GM12878 (cell line): ENCODE measurements around the gene SEC31B. TPM values are rescaled to one million over a fixed set of nuclear protein-coding genes. Genes with fewer than 3 reads are reported as not detected.
A peak's percentile ranks its signal among the peaks of the same experiment; 100 is the strongest.

Experiments used
- ATAC-seq: fragments of 200-7000 bp; cut with Tn5 transposase; 3 replicates; pipeline ENCODE4 v1.9.1; 2020; ENCODE audit warnings: mild to moderate bottlenecking, moderate library complexity
- BruUV-seq: library from RNA; stranded (reverse); fragments of 400-500 nt; replicated peaks from 2 replicates; lab custom pipeline; 2021; lab: Mats Ljungman, UMichigan
- CTCF ChIA-PET: fragments of 300-600 bp; sonication (Branson Sonifier 250); formaldehyde crosslinking; extraction: SDS; loops from one replicate; lab custom pipeline; 2021; ENCODE audit warnings: inconsistent platforms; lab: Yijun Ruan, JAX
- POLR2A ChIA-PET: fragments of 350-600 bp; formaldehyde crosslinking; extraction: SDS; loops from one replicate; lab custom pipeline; 2021; ENCODE audit warnings: inconsistent platforms; lab: Charles Lee
- RAD21 ChIA-PET: fragments of 300-600 bp; sonication (Branson Sonifier 250); formaldehyde crosslinking; loops from one replicate; lab custom pipeline; 2023; ENCODE audit warnings: antibody characterized with exemption; ENCODE audit not compliant: unreplicated experiment; lab: Charles Lee
- SMC1A ChIA-PET: fragments of 300-600 bp; sonication (Branson Sonifier 250); formaldehyde crosslinking; loops from one replicate; lab custom pipeline; 2023; ENCODE audit not compliant: unreplicated experiment, uncharacterized antibody; lab: Charles Lee
- DNase-seq: peaks from one replicate; pipeline ENCODE4 v3.0.0-alpha.2; 2011; ENCODE audit warnings: low read depth, low spot score
- FAIRE-seq: peaks from 3 replicates; lab custom pipeline; 2011; peaks lifted over from hg19 to GRCh38; lab: Jason Lieb, UNC
- H2AFZ ChIP-seq: 2 replicates; pipeline ENCODE4 v1.6.0; 2011; ENCODE audit warnings: low read depth, low read length, control low read depth; ENCODE audit not compliant: control insufficient read depth
- H3K27ac ChIP-seq: 2 replicates; pipeline ENCODE4 v1.5.1; 2011; ENCODE audit warnings: control low read depth; ENCODE audit not compliant: control insufficient read depth, insufficient read depth
- H3K27me3 ChIP-seq, 2 experiments: replicated peaks in 1 of 2; 2 replicates each; pipeline versions ENCODE4 v1.6.0 to v1.6.1; 2011; ENCODE audit warnings: low read length in 1 of 2; ENCODE audit not compliant: control insufficient read depth in 2 of 2, insufficient read depth in 2 of 2
- H3K36me3 ChIP-seq, 2 experiments: 2 replicates each; pipeline ENCODE4 v1.5.1; 2011; ENCODE audit warnings: low read length in 1 of 2; ENCODE audit not compliant: control insufficient read depth in 2 of 2, insufficient read depth in 2 of 2
- H3K4me1 ChIP-seq: 2 replicates; pipeline ENCODE4 v1.6.1; 2011; ENCODE audit warnings: mild to moderate bottlenecking, low read length, moderate library complexity, mixed read lengths; ENCODE audit not compliant: control insufficient read depth, insufficient read depth
- H3K4me2 ChIP-seq: 2 replicates; pipeline ENCODE4 v1.6.0; 2011; ENCODE audit warnings: control low read depth; ENCODE audit not compliant: control insufficient read depth, insufficient read depth
- H3K4me3 ChIP-seq: fragments of 200-600 bp; sonication (generic); 2 replicates; pipeline ENCODE4 v1.5.1; 2016
- H3K79me2 ChIP-seq: 2 replicates; pipeline ENCODE4 v1.6.0; 2011; ENCODE audit warnings: low read length; ENCODE audit not compliant: control insufficient read depth, insufficient read depth
- H3K9ac ChIP-seq: 2 replicates; pipeline ENCODE4 v1.8.0; 2011; ENCODE audit warnings: low read length, control low read depth, mixed read lengths; ENCODE audit not compliant: control insufficient read depth, insufficient read depth
- H3K9me3 ChIP-seq: replicated peaks from 3 replicates; pipeline ENCODE4 v1.5.1; 2011; ENCODE audit warnings: mild to moderate bottlenecking, low read length; ENCODE audit not compliant: control insufficient read depth, insufficient read depth
- H4K20me1 ChIP-seq: 2 replicates; pipeline ENCODE4 v1.6.0; 2011; ENCODE audit not compliant: control insufficient read depth, insufficient read depth
- ASH2L ChIP-seq: fragments of 300-600, 200-600 bp; sonication (generic); IDR thresholded peaks from 2 replicates; pipeline ENCODE4 v1.6.1; 2017; ENCODE audit warnings: low read depth, mild to moderate bottlenecking, borderline replicate concordance
- BHLHE40 ChIP-seq, 2 experiments: fragments of 450-650 bp in 1 of 2; IDR thresholded peaks; 2 replicates each; pipeline ENCODE4 v1.6.1; 2011 to 2017; ENCODE audit warnings: low read depth in 2 of 2, borderline replicate concordance in 1 of 2, improper control_type of control experiment in 1 of 2, low read length in 1 of 2, mild to moderate bottlenecking in 1 of 2
- BRCA1 ChIP-seq: IDR thresholded peaks from 2 replicates; pipeline ENCODE4 v1.6.1; 2011; ENCODE audit warnings: low read depth, low read length, improper control_type of control experiment
- CBX3 ChIP-seq: fragments of 200-600 bp; sonication (generic); IDR thresholded peaks from 2 replicates; pipeline ENCODE4 v1.6.1; 2016; ENCODE audit warnings: low read depth, borderline replicate concordance
- CEBPB ChIP-seq, 2 experiments: fragments of 150-350 bp in 1 of 2; IDR thresholded peaks; 2 replicates each; pipeline ENCODE4 v1.6.1; 2012 to 2014; ENCODE audit warnings: low read depth in 2 of 2, low read length in 2 of 2, borderline replicate concordance in 1 of 2, inconsistent platforms in 1 of 2
- CREB1 ChIP-seq: IDR thresholded peaks from 2 replicates; pipeline ENCODE4 v1.6.1; 2012; ENCODE audit warnings: low read depth, mild to moderate bottlenecking, inconsistent platforms
- CREM ChIP-seq: IDR thresholded peaks from 2 replicates; pipeline ENCODE4 v1.6.1; 2014; ENCODE audit warnings: antibody characterized with exemption, low read depth
- NFYA ChIP-seq: IDR thresholded peaks from 2 replicates; pipeline ENCODE4 v1.6.1; 2011; ENCODE audit warnings: low read depth, mild to moderate bottlenecking, low read length, improper control_type of control experiment, borderline replicate concordance
- NFYB ChIP-seq: IDR thresholded peaks from 2 replicates; pipeline ENCODE4 v1.6.1; 2011; ENCODE audit warnings: low read depth, mild to moderate bottlenecking, low read length, improper control_type of control experiment, moderate library complexity; ENCODE audit not compliant: insufficient read depth
- NR2C1 ChIP-seq: fragments of 450-650 bp; IDR thresholded peaks from 2 replicates; pipeline ENCODE4 v1.6.1; 2017; ENCODE audit warnings: antibody characterized with exemption, mild to moderate bottlenecking, moderate library complexity
- POLR2A ChIP-seq: IDR thresholded peaks from 2 replicates; pipeline ENCODE4 v1.6.1; 2011; ENCODE audit warnings: low read depth, mild to moderate bottlenecking, low read length
- POU2F2 ChIP-seq: IDR thresholded peaks from 3 replicates; pipeline ENCODE4 v1.6.1; 2011; ENCODE audit warnings: low read depth, mild to moderate bottlenecking, low read length, borderline replicate concordance
- RELA ChIP-seq: fragments of 450-650 bp; IDR thresholded peaks from 2 replicates; pipeline ENCODE4 v1.8.0; 2014; ENCODE audit warnings: borderline replicate concordance; ENCODE audit not compliant: partially characterized antibody
- RELB ChIP-seq: fragments of 450-650 bp; IDR thresholded peaks from 2 replicates; pipeline ENCODE4 v1.6.1; 2017; ENCODE audit warnings: low read depth, mild to moderate bottlenecking, moderate library complexity
- SUZ12 ChIP-seq: fragments of 200-600 bp; sonication (generic); IDR thresholded peaks from one replicate; pipeline ENCODE4 v1.6.1; 2018; ENCODE audit warnings: antibody characterized with exemption, mild to moderate bottlenecking; ENCODE audit not compliant: unreplicated experiment
- TCF12 ChIP-seq: IDR thresholded peaks from 2 replicates; pipeline ENCODE4 v1.6.1; 2011; ENCODE audit warnings: low read depth, mild to moderate bottlenecking, low read length
- ZNF24 ChIP-seq: fragments of 450-650 bp; IDR thresholded peaks from 2 replicates; pipeline ENCODE4 v1.6.1; 2017; ENCODE audit warnings: antibody characterized with exemption, mild to moderate bottlenecking
- WGBS: methylation state at CpG from one replicate; pipeline ENCODE4 v1.1.6; 2016; ENCODE audit warnings: low lambda C conversion rate; ENCODE audit not compliant: insufficient replicate concordance, insufficient coverage; ENCODE audit errors: missing lambda C conversion rate; 5-methylcytosine and 5-hydroxymethylcytosine counted together
- in situ Hi-C: fragments of 300-500 bp; cut with MboI; formaldehyde crosslinking; loops from 9 replicates; pipeline ENCODE4 v1.14.3; 2018; ENCODE audit warnings: mixed read lengths
- intact Hi-C: fragments of 100-400 bp; cut with micrococcal nuclease; formaldehyde crosslinking; loops from one replicate; pipeline ENCODE4 v1.14.2; 2022; ENCODE audit not compliant: unreplicated experiment
- polyA plus RNA-seq, 11 experiments: library from polyadenylated mRNA; depleted of rRNA in 4 of 11; unstranded in 6 of 11; stranded (reverse) in 5 of 11; fragments of >200 nt; fragmentation: Nextera tagmentation in 4 of 11; fragmentation: Illumina TruSeq in 1 of 11; extraction: Ambion mirVana in 4 of 11; extraction: Trizol in 1 of 11; gene quantifications; 1 replicate in 1 of 11; 2 replicates in 10 of 11; pipeline versions ENCODE4 v1.2.1 to v1.2.3, GENCODE V29; 2011 to 2016; ENCODE audit warnings: inconsistent platforms in 2 of 11, missing spikeins in 2 of 11, low read depth in 1 of 11
- total RNA-seq, 4 experiments: library from RNA; depleted of rRNA in 3 of 4; stranded (reverse); fragments of >200 nt in 3 of 4; fragmentation: Illumina TruSeq in 1 of 4; extraction: Trizol in 1 of 4; gene quantifications; 2 replicates each; pipeline versions ENCODE4 v1.2.1 to v1.2.3, GENCODE V29; 2013 to 2021
- TF ChIP-seq, protein P1 (sequence below): IDR thresholded peaks from 2 replicates; pipeline ENCODE4 v1.6.1; 2012; ENCODE audit warnings: low read depth, low read length, improper control_type of control experiment
- TF ChIP-seq, protein P2 (sequence below), 3 experiments: IDR thresholded peaks in 2 of 3; conservative IDR thresholded peaks in 1 of 3; 2 replicates each; pipeline ENCODE4 v1.5.1; 2011; ENCODE audit warnings: low read depth in 3 of 3, low read length in 3 of 3, mild to moderate bottlenecking in 3 of 3, control low read depth in 2 of 3, moderate library complexity in 2 of 3, inconsistent platforms in 1 of 3, mixed read lengths in 1 of 3; ENCODE audit not compliant: control insufficient read depth in 2 of 3, insufficient read depth in 1 of 3; ENCODE audit errors: extremely low read depth in 1 of 3

SEC31B gene
- total and polyA plus RNA-seq, 10 of the 15 experiments (the other 5 are each of a cell fraction or from before 2014, with no cell fraction given), result 3.4 to 24.3 (median 9.9) TPM

DNA sequence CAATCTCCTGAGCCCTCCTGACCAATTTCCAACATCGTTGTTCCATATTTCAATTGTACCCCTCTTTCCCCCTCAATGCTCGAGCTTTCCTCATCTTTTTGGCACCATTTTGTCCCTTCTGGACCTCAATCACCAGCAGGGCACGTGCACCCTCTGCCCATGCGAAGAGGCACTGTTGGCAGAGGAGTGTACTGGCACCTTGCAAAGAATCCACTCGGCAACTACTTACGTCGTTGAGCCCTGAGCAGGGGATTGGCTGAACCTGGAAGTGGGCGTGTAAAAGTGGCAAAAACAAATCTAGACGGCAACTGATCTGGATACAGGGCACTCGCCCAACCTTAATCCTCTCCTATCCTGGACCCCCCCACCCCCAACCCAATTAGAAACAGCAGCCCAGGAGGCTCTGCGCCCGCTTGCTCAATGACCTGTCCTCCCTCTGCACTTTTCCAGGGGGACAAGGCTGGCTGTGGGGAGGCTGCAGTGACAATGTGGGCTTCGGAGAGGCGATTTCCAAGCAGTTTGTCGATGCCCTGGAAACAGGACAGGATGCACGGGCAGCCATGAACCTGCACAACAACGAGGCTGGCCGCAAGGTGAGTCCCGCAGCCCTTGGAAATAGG is 38.1 kb downstream of the SEC31B start:
- ChIA-PET RAD21 (interaction anchor here (1.1 to 3.5 kb wide), 3 partner anchors 37 to 144 kb away, joined by 3 to 9 read pairs (median 4); no protein-coding TSS in a partner anchor), CTCF (interaction anchor here (0.7 to 5.5 kb wide), 22 partner anchors 9 to 407 kb away, joined by 3 to 49 read pairs (median 4); no protein-coding TSS in a partner anchor), SMC1A (interaction anchor here (1.2 to 2.4 kb wide), 3 partner anchors 12 to 48 kb away, joined by 5 to 13 read pairs (median 7); no protein-coding TSS in a partner anchor), POLR2A (interaction anchor here (0.5 to 1.2 kb wide), 2 partner anchors 108 to 139 kb away, joined by 3 read pairs; no protein-coding TSS in a partner anchor)
- Histone ChIP-seq H3K9me3 (no peaks in the 10 kb centered on the region), H3K27me3 (peaks cover 0 to 6% of the 10 kb centered on the region in 2 experiments; a peak in 1 of 4 replicates), H3K9ac (no peak overlapping the region), H3K4me3 (peak overlapping the region; percentile 61; the same call in 1 of the 2 replicates), H3K36me3 (no peaks in the 10 kb centered on the region), H2AFZ (peak overlapping the region; percentile 55), H3K4me2 (peak overlapping the region; percentile 69), H3K79me2 (no peaks in the 10 kb centered on the region), H3K27ac (no peak overlapping the region), H3K4me1 (peaks cover 5% of the 10 kb centered on the region), H4K20me1 (peaks cover 2% of the 10 kb centered on the region; the same call in 1 of the 2 replicates)
- in situ Hi-C loops (no loop called here), intact Hi-C loops (no loop called here)
- no TSS peak for BruUV-seq
- 11% methylated on average over 19 of the region's 19 CpGs for WGBS
- ATAC-seq, result peak; percentile 99
- peak; percentile 84 for DNase-seq
- peak; percentile 99 for FAIRE-seq
- TF ChIP-seq, protein P1, sequence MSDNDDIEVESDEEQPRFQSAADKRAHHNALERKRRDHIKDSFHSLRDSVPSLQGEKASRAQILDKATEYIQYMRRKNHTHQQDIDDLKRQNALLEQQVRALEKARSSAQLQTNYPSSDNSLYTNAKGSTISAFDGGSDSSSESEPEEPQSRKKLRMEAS, result 0 out of 2 replicates have a peak, but pooled peaks have one; percentile 52
- TF ChIP-seq ZNF24, result no peak
- no peak for TF ChIP-seq NR2C1
- TF ChIP-seq SUZ12, result no peak
- peak; percentile 96 for TF ChIP-seq BHLHE40 (IDR thresholded peaks at IDR 0.05; ENCODE audit: borderline replicate concordance in 1 of 2, low read depth in 2 of 2, low read length in 1 of 2)
- peak; percentile 96 for TF ChIP-seq CREM
- TF ChIP-seq POU2F2, result no peak
- no peak for TF ChIP-seq POLR2A
- TF ChIP-seq BRCA1, result no peak
- TF ChIP-seq, protein P2, sequence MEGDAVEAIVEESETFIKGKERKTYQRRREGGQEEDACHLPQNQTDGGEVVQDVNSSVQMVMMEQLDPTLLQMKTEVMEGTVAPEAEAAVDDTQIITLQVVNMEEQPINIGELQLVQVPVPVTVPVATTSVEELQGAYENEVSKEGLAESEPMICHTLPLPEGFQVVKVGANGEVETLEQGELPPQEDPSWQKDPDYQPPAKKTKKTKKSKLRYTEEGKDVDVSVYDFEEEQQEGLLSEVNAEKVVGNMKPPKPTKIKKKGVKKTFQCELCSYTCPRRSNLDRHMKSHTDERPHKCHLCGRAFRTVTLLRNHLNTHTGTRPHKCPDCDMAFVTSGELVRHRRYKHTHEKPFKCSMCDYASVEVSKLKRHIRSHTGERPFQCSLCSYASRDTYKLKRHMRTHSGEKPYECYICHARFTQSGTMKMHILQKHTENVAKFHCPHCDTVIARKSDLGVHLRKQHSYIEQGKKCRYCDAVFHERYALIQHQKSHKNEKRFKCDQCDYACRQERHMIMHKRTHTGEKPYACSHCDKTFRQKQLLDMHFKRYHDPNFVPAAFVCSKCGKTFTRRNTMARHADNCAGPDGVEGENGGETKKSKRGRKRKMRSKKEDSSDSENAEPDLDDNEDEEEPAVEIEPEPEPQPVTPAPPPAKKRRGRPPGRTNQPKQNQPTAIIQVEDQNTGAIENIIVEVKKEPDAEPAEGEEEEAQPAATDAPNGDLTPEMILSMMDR (IDR thresholded peaks at IDR 0.05 in 2 of 3, conservative IDR thresholded peaks at IDR 0.05 in 1 of 3; ENCODE audit: control insufficient read depth in 2 of 3, extremely low read depth in 1 of 3, insufficient read depth in 1 of 3, low read depth in 3 of 3, low read length in 3 of 3), result no peak
- peak; percentile 62 for TF ChIP-seq NFYA
- TF ChIP-seq CEBPB (IDR thresholded peaks at IDR 0.05; ENCODE audit: borderline replicate concordance in 1 of 2, low read depth in 2 of 2, low read length in 2 of 2), result peak in 1 of 2 experiments; percentile 82; a peak in 1 of 4 replicates
- no peak for TF ChIP-seq RELB
- no peak for TF ChIP-seq TCF12
- TF ChIP-seq NFYB, result peak; percentile 100
- TF ChIP-seq CREB1, result peak; percentile 96
- no peak for TF ChIP-seq RELA
- no peak for TF ChIP-seq CBX3
- no peak for TF ChIP-seq ASH2L
